RPMI7951 (cell line): ENCODE data around the gene PODNL1. TPM values are rescaled to one million over a fixed set of nuclear protein-coding genes. Genes with fewer than 3 reads are reported as not detected.

ENCODE experiments used
- DNase-seq: peaks from one replicate; pipeline ENCODE4 v3.0.0-alpha.2; 2012; ENCODE audit warnings: low read depth
- total RNA-seq: library from RNA; depleted of rRNA; stranded (reverse); fragments of >200 nt; shearing (Covaris generic); gene quantifications from 2 replicates; pipeline ENCODE4 v1.2.3, GENCODE V29; 2014; rRNA removed

The PODNL1 gene
- total RNA-seq, 1 experiment from 2014 or later = 3.2 TPM

DNA sequence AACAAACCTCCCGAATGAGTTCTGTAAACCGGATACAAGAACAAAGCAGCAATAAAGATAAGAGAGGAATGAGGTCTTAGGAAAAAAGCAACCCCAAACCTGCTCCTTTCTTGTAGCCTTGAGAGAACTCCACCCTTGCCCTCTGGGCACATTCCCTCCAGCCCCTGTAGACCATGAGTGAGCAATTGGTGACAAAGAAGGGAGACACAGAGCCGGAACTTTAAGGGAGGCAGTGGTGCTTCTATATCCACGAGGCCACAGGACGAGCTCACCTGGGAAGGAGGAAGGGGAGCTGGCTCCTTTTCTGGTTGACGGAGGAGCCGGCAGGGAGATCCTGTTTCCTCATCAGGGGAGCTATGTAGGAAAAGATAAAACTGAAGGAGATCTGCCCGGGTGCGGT is 45.3 kb downstream of the PODNL1 start:
- DNase-seq = no peak

- no peak for DNase-seq
Observed at GRCh38 chr19:13890136-13890535, 48.1 kb downstream of the PODNL1 start.

DNA sequence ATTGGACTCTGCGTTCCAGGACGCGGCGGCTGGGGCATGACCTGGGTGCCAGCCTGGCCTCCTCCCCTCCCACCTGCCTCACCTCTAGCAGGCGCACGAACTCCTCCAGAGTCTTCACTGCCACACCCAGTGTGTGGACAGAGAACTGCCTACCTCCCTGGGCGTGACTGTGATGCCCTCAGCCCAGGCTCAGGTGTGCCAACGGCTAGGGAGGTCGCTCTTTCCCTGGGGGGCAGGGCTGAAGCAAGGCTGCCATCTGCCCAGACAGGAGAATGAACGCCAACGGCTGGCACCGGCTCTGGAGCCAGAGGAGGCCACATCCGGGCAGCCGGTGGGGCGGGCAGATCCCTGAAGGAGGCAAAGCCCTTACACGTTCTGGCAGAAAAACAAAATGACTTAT is 49.9 kb downstream of the PODNL1 start:
- DNase-seq = no peak

- DNase-seq = peak; percentile 57
Observed at GRCh38 chr19:13887517-13887916, 50.7 kb downstream of the PODNL1 start.

DNA sequence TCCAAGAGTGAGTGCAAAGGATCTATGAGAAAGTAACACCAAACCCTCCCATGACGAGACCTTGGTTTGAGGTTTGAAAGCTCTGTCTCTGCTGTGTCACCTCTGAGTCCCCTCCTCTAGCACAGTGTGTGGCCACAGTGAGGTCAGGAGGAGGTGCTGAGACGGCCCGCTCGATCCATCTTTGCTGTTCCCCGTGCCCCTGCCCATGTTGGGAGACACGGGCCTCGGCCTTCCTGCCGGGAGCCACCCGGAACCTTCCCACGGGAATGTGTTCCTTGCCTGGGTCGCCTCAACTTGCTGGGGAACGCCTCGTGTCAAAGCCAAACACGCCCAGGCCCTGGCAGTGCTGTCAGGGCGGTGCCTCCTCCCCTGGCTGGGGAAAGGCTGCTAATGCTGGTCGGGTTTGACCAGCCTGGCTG is 51.2 kb downstream of the PODNL1 start:
- no peak for DNase-seq

GRCh38 chr19:13885826-13886365 is 52.3 kb downstream of the PODNL1 start:
- DNase-seq = no peak

DNA sequence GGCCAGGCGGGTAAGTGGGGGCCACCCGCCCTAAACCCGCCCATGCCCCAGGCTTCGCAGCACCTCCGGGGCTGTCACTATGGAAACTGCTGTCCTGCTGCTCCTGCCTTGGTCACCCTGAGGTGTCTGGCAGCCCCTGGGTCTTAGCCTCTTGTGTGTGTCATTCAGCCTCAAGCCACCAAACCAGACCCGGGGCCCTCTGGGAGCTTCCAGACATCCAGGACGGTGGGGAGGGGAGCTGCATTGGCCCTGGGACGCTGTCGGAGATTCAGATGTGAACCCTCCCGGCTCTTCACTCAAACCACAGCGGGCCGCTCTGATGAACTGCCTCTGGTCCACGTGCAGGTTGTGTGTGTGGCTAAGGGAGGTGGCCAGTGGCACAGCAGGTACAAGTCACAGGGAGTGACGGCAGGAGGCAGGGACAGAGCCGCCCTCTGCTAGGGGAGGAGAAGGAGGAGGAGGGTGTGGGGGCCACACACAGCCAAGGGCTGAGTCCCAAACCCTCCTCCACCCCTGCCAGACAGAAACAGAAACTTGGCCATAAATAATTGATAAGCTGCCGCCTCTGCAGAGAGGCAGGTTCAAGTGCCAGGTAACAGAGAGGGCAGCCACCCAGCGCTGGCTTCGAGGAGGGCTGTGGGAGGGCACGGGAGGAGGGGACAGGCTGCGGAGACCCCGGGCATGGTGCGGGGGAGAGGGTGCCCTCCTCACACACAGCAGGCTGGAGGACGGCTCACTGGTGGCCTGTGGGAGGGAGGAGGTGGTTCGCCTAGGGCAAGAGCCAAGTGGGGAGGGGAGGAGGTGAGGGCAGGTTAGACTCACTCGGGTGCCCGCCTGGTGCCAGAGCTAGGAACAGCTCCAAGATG is 53.3 kb downstream of the PODNL1 start:
- DNase-seq = no peak

- no peak for DNase-seq
Observed at GRCh38 chr19:13883516-13884064, 54.6 kb downstream of the PODNL1 start.

- no peak for DNase-seq
Observed at GRCh38 chr19:13882836-13883235, 55.4 kb downstream of the PODNL1 start.

DNA sequence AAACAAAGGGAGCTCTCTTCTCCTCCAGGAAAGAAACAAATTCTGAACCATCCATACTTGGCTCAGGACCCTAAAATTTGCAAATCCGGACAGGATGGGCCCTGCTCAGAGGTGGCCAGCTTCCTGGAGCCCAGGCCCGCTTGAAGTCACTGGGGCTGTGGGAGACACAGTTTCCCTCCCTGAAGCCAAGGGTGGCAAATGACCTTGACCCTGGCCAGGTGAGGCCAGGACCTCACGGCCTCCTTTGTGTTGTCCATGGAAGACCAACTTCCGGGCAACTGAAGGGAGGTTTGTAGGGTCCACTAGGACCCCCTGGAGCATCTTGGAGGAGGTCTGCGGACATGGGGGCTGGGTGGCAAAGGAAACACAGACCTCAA is 55.8 kb downstream of the PODNL1 start:
- no peak for DNase-seq

GRCh38 chr19:13881692-13882418 is 56.4 kb downstream of the PODNL1 start:
- DNase-seq = peak; percentile 96

DNA sequence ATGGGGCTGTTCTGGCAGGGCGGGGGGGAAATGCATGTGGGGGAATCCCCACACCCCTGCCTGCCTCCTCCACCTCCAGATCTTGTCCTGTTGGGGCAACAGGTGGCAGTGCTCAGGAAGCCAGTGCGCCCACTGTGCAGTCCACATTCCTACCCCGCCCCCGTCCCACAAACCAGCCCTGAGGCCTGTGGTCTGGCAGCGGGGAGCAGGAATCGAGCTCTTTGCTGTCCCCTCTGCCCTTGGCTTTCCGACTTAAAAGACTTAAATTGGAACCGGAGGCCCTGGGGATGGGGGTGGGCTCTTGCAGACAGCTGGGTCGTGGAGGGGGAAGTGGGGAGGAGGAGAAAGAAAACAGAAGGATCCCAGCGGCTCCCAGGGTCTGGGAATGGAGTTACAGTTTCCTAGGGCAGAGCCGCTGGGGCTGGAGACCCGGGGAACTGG is 56.9 kb downstream of the PODNL1 start:
- peak; percentile 86 for DNase-seq

Other genes starting within 250 kb of the PODNL1 start
- gene MRI1, start 173.9 kb downstream of the PODNL1 start, total RNA-seq = 24.9 and 52.5 TPM in 2 replicates
- 213 and 223 TPM in 2 replicates for gene C19orf53, start 164.0 kb downstream of the PODNL1 start, total RNA-seq
- 2.8 TPM in 2 replicates for gene ZSWIM4, start 143.0 kb downstream of the PODNL1 start, total RNA-seq
- 1.3 TPM in 1 of 2 replicates, not detected in the other for gene NANOS3, start 61.3 kb downstream of the PODNL1 start, total RNA-seq
- 1.6 and 2.1 TPM in 2 replicates for gene BRME1, start 32.3 kb downstream of the PODNL1 start, total RNA-seq
- 14.7 and 15.7 TPM in 2 replicates for gene CC2D1A, start 32.2 kb downstream of the PODNL1 start, total RNA-seq
- gene DCAF15, start 14.1 kb upstream of the PODNL1 start, total RNA-seq = 21.1 and 23.5 TPM in 2 replicates
- gene RFX1, start 67.9 kb upstream of the PODNL1 start, total RNA-seq = 1.7 and 2.1 TPM in 2 replicates
- gene RLN3, start 89.7 kb upstream of the PODNL1 start, total RNA-seq = not detected in 2 replicates
- 2.3 TPM in 2 replicates for gene IL27RA, start 93.3 kb upstream of the PODNL1 start, total RNA-seq
- gene PALM3, start 123.7 kb upstream of the PODNL1 start, total RNA-seq = under 0.01 TPM in 2 replicates
- gene MISP3, start 134.4 kb upstream of the PODNL1 start, total RNA-seq = 4.1 and 6.7 TPM in 2 replicates
- gene C19orf67, start 147.4 kb upstream of the PODNL1 start, total RNA-seq = 0.59 TPM in 1 of 2 replicates, not detected in the other
- gene SAMD1, start 152.3 kb upstream of the PODNL1 start, total RNA-seq = 24.2 and 41.8 TPM in 2 replicates
- 55.2 and 60.9 TPM in 2 replicates for gene PRKACA, start 179.3 kb upstream of the PODNL1 start, total RNA-seq
- 86.6 and 90.8 TPM in 2 replicates for gene ASF1B, start 198.2 kb upstream of the PODNL1 start, total RNA-seq